ENCODE measurements around the gene TPRN. TPM values are rescaled to one million over a fixed set of nuclear protein-coding genes. Genes with fewer than 3 reads are reported as not detected.

The TPRN gene
- total RNA-seq, 1 donor from 2014 or later = 16.0 TPM

- no peaks in the 10 kb centered on the region for H3K9me3 ChIP-seq (ENCODE audit: insufficient read depth, low read depth, low read length)
- no peak for TF ChIP-seq CTCF (IDR thresholded peaks at IDR 0.05; ENCODE audit: insufficient read depth, low read depth, low read length)
- no peak for TF ChIP-seq EZH2 (IDR thresholded peaks at IDR 0.05; ENCODE audit: insufficient read depth, low read length)
- H3K4me3 ChIP-seq (ENCODE audit: insufficient read depth, low read depth, low read length) = peak overlapping the region; percentile 94
- peak overlapping the region; percentile 93 for H3K9ac ChIP-seq (ENCODE audit: low read length)
- peak overlapping the region; percentile 87 for H2AFZ ChIP-seq (ENCODE audit: low read depth, low read length)
- H3K27me3 Mint-ChIP-seq (ENCODE audit: low read depth, unreplicated experiment) = no peaks in the 10 kb centered on the region
- no peaks in the 10 kb centered on the region for H3K27me3 ChIP-seq (ENCODE audit: insufficient read depth, low read length)
- H3K27ac Mint-ChIP-seq (ENCODE audit: unreplicated experiment) = no peak overlapping the region
- H3K36me3 ChIP-seq (ENCODE audit: insufficient read depth, low read length) = peaks cover 3% of the 10 kb centered on the region
- H3K79me2 ChIP-seq (ENCODE audit: insufficient read depth, low read length) = peaks cover 70% of the 10 kb centered on the region
- FAIRE-seq (no peak), DNase-seq (ENCODE audit: low read depth) (no peak)
- no peaks in the 10 kb centered on the region for H3K9me3 Mint-ChIP-seq (ENCODE audit: unreplicated experiment)
- peaks cover 19% of the 10 kb centered on the region for H3K4me1 ChIP-seq (ENCODE audit: insufficient read depth, low read length)
- H3K27ac ChIP-seq (ENCODE audit: low read depth, low read length) = peak overlapping the region; percentile 90
- peak overlapping the region; percentile 99 for H3K4me2 ChIP-seq (ENCODE audit: low read length)
- peaks cover 63% of the 10 kb centered on the region for H4K20me1 ChIP-seq (ENCODE audit: insufficient read depth, low read length)
- peaks cover 16% of the 10 kb centered on the region for H3K4me1 Mint-ChIP-seq (ENCODE audit: low read depth, unreplicated experiment)
- H3K36me3 Mint-ChIP-seq (ENCODE audit: low read depth, unreplicated experiment) = peaks cover 7% of the 10 kb centered on the region
- H3K4me3 Mint-ChIP-seq (ENCODE audit: unreplicated experiment) = peak overlapping the region; percentile 94
These were observed 12.5 kb downstream of the TPRN start for GRCh38 chr9:137188086-137188489.

GRCh38 chr9:137187386-137187785 is 13.2 kb downstream of the TPRN start:
- no peaks in the 10 kb centered on the region for H3K9me3 ChIP-seq (ENCODE audit: insufficient read depth, low read depth, low read length)
- no peaks in the 10 kb centered on the region for H3K27me3 Mint-ChIP-seq (ENCODE audit: low read depth, unreplicated experiment)
- peak overlapping the region; percentile 93 for H3K9ac ChIP-seq (ENCODE audit: low read length)
- TF ChIP-seq CTCF (IDR thresholded peaks at IDR 0.05; ENCODE audit: insufficient read depth, low read depth, low read length) (no peak), EZH2 (IDR thresholded peaks at IDR 0.05; ENCODE audit: insufficient read depth, low read length) (no peak)
- peak overlapping the region; percentile 69 for H3K27ac Mint-ChIP-seq (ENCODE audit: unreplicated experiment)
- no peaks in the 10 kb centered on the region for H3K27me3 ChIP-seq (ENCODE audit: insufficient read depth, low read length)
- H2AFZ ChIP-seq (ENCODE audit: low read depth, low read length) = no peak overlapping the region
- peak overlapping the region; percentile 94 for H3K4me3 Mint-ChIP-seq (ENCODE audit: unreplicated experiment)
- FAIRE-seq = no peak
- peaks cover 3% of the 10 kb centered on the region for H3K36me3 ChIP-seq (ENCODE audit: insufficient read depth, low read length)
- peaks cover 68% of the 10 kb centered on the region for H3K79me2 ChIP-seq (ENCODE audit: insufficient read depth, low read length)
- no peak for DNase-seq (ENCODE audit: low read depth)
- H3K27ac ChIP-seq (ENCODE audit: low read depth, low read length) = no peak overlapping the region
- H3K9me3 Mint-ChIP-seq (ENCODE audit: unreplicated experiment) = no peaks in the 10 kb centered on the region
- peaks cover 56% of the 10 kb centered on the region for H4K20me1 ChIP-seq (ENCODE audit: insufficient read depth, low read length)
- peaks cover 7% of the 10 kb centered on the region for H3K36me3 Mint-ChIP-seq (ENCODE audit: low read depth, unreplicated experiment)
- peak overlapping the region; percentile 94 for H3K4me3 ChIP-seq (ENCODE audit: insufficient read depth, low read depth, low read length)
- H3K4me1 Mint-ChIP-seq (ENCODE audit: low read depth, unreplicated experiment) = peaks cover 16% of the 10 kb centered on the region
- peaks cover 19% of the 10 kb centered on the region for H3K4me1 ChIP-seq (ENCODE audit: insufficient read depth, low read length)
- H3K4me2 ChIP-seq (ENCODE audit: low read length) = peak overlapping the region; percentile 99

GRCh38 chr9:137186385-137186784 is 14.2 kb downstream of the TPRN start:
- Histone ChIP-seq H3K27ac (ENCODE audit: low read depth, low read length) (no peak overlapping the region), H3K27me3 (ENCODE audit: insufficient read depth, low read length) (no peaks in the 10 kb centered on the region), H3K4me2 (ENCODE audit: low read length) (peak overlapping the region; percentile 99), H3K79me2 (ENCODE audit: insufficient read depth, low read length) (peaks cover 60% of the 10 kb centered on the region), H3K36me3 (ENCODE audit: insufficient read depth, low read length) (peaks cover 3% of the 10 kb centered on the region), H3K4me3 (ENCODE audit: insufficient read depth, low read depth, low read length) (no peak overlapping the region), H2AFZ (ENCODE audit: low read depth, low read length) (no peak overlapping the region), H3K9me3 (ENCODE audit: insufficient read depth, low read depth, low read length) (no peaks in the 10 kb centered on the region), H3K9ac (ENCODE audit: low read length) (no peak overlapping the region), H4K20me1 (ENCODE audit: insufficient read depth, low read length) (peaks cover 50% of the 10 kb centered on the region), H3K4me1 (ENCODE audit: insufficient read depth, low read length) (peaks cover 19% of the 10 kb centered on the region)
- H3K27ac Mint-ChIP-seq (ENCODE audit: unreplicated experiment) = peak overlapping the region; percentile 12
- H3K27me3 Mint-ChIP-seq (ENCODE audit: low read depth, unreplicated experiment) = no peaks in the 10 kb centered on the region
- FAIRE-seq (no peak), DNase-seq (ENCODE audit: low read depth) (no peak)
- H3K4me3 Mint-ChIP-seq (ENCODE audit: unreplicated experiment) = peak overlapping the region; percentile 94
- peaks cover 16% of the 10 kb centered on the region for H3K4me1 Mint-ChIP-seq (ENCODE audit: low read depth, unreplicated experiment)
- no peaks in the 10 kb centered on the region for H3K9me3 Mint-ChIP-seq (ENCODE audit: unreplicated experiment)
- TF ChIP-seq EZH2 (IDR thresholded peaks at IDR 0.05; ENCODE audit: insufficient read depth, low read length) (no peak), CTCF (IDR thresholded peaks at IDR 0.05; ENCODE audit: insufficient read depth, low read depth, low read length) (no peak)
- peaks cover 10% of the 10 kb centered on the region for H3K36me3 Mint-ChIP-seq (ENCODE audit: low read depth, unreplicated experiment)
